HG03103 (cell line): ENCODE results near the gene SLC25A24.

ENCODE experiments used
- ATAC-seq: cut with Tn5 transposase; IDR thresholded peaks from one replicate; pipeline ENCODE4 v1.9.1; 2021; ENCODE audit warnings: low read depth; ENCODE audit not compliant: unreplicated experiment

Gene SLC25A24

DNA sequence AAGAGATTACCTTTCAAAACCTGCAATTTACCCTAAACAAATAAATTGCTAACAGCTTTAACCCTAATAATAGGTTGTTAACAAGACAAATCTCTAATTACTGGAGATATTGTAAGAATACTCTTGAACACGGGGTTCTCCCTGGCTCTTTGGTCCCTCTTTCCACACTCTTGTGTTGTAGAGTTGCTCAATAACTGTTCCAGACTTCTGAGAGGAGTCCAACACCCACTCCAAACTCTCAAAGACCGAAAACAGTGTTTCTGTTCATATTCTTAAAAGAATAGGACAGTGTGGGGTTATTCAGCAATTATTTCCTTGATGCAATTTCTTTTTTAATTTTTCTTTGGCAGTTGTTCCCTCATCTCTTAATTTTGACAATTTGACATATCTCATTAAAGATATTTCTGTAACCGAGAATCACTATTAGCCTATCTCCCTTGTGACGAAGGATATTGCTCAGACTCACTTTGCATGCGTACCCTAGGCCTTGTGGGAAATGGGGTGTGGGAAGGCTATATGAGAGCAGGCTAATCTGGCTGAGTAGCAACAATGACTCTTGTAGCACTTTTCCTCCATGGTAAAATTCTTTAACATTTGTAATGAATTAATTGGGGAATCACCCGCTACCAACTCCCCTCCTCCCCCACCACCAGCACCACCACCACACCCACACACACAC is 90.7 kb downstream of the SLC25A24 start:
- no peak for ATAC-seq

DNA sequence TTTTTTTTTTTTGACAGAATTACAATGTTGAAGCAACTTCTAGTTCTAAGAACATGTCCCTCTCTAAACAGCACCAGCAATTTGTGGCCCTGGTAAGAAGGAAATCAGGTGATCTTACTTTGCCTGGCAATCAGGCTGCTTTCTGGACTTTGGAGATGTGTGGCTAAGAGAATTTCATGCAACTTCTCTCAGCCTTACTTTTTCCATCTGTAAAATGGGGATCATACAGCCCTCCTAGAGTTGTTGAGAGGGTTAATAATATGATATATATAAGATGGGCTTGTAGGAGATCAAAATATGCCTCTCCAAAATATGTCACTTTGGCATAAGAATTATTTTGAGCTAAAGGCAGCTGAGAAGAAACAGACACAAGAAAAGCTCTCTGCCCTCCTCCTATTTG is 92.0 kb downstream of the SLC25A24 start:
- no peak for ATAC-seq

DNA sequence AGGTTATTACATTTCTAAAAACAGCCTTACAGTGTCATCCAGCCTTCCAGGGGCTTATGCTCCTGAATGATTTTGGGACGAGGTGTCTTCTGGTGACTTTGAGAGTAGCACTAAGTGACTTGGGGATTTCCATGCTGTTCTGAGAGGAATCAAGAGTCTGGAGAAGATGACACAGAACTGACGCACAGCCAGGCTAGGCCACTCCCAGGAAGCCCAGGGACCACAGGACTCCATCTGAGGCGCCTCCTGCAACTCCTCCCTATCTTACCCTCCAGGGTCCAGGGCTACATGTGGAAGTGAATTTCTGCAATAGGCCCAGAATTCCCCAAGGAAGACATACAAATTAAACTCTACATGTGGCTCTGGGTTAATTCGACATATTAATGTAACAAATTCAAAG is 92.5 kb downstream of the SLC25A24 start:
- no peak for ATAC-seq

DNA sequence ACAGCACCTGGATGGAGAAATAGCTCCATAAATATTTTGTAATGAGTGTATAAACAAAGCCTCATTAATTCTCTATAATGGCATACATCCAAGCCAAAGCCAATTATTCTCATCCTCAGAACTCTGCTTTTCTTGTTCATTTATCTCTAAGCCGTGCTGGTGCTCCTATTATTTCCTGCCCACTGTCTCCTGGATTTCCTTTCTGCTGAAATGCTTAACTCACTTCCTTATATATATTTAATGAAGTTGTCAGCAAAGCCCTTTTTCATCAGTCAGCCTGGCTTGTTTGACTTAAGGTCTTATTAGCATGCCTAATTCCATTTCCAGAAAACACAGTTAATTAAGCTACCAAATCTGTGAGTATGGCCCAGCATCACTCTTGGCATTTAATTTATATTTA is 93.4 kb downstream of the SLC25A24 start:
- ATAC-seq: no peak

DNA sequence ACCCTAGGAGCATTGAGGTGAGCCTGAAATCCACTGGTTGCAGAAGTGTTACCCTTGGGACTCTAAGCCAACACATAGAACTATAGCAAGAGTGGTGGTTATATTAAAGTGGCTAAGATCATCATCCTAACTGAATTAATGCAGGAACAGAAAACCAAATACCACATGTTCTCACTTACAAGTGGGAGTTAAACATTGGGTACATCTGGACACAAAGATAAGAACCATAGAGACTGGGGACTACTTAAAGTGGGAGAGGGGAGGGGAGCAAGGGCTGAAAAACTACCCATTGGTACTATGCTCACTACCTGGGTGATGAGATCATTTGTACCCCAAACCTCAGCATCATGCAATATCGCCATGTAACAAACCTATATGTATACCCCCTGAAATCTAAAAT is 100.0 kb downstream of the SLC25A24 start:
- no peak for ATAC-seq

DNA sequence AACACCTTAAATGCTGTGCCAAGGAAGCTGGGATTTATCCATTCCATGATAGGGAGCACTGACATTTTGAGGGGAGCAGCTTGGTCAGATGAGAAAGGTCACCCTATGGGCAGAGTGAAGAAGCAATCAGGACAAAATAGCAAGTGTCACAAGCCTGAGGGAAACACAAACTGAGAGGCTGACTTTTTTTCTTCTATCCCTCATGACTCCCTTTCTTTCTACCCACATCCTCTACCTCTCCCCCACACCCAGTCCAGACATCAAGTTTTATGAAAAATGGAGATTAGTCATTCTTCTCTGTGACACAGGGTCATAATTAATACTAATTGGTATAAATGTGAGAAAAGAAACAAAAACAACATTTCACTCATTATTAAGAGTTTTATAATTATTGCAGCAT is 103.1 kb downstream of the SLC25A24 start:
- ATAC-seq: no peak

DNA sequence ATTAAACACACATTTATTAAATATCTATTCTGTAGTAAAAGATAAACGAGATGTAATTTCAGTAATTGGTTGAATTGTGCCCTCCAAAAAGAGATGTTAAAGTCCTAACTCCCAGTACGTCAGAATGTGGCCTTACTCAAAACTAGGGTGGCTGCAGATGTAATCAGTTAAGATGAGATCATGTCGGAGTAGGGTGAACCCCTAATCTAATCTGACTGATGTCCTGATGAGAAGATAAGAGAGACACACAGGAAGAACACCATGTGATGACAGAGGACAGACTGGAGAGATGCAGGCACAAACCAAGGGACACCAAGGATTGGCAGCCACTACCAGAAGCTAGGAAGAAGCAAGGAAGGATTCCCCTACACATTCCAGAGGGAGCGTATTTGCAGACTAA is 104.1 kb downstream of the SLC25A24 start:
- ATAC-seq: no peak

DNA sequence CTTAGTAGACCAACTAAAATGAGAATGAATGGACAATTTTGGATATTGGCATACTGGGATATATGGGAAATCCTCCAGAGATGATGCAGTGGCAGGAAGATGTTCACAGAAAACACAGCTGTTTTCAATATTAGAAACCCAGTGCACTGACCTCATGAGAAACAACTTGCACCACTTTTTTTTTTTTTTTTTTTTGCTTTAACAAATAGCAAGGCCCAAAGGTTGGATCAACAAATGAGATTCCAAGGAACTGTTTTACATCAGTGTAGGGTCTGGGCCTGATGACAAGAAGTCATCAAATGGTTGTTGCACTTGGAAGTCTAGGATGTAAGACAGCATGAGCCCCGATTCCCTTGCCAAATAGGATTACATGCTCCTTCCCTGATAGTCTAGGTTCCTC is 110.7 kb downstream of the SLC25A24 start:
- ATAC-seq: no peak

DNA sequence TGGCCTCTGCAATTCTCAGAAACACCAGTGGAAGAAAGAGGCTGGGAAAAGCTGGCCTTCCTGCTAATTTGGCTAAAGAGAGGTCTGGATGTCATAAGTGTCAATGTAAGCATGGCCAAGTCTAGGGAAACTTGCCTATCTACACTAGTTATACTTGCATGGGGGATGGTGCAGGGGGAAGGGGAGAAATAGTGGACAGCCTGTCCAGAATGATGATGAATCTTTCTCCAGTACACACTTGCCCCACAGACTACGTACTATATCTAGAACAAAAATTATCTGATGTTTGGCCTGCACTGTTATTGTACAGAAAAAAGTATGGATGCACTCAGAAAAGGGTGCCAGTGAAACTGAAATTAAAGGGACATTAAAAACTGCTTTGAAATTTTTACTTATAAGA is 114.5 kb downstream of the SLC25A24 start:
- no peak for ATAC-seq

DNA sequence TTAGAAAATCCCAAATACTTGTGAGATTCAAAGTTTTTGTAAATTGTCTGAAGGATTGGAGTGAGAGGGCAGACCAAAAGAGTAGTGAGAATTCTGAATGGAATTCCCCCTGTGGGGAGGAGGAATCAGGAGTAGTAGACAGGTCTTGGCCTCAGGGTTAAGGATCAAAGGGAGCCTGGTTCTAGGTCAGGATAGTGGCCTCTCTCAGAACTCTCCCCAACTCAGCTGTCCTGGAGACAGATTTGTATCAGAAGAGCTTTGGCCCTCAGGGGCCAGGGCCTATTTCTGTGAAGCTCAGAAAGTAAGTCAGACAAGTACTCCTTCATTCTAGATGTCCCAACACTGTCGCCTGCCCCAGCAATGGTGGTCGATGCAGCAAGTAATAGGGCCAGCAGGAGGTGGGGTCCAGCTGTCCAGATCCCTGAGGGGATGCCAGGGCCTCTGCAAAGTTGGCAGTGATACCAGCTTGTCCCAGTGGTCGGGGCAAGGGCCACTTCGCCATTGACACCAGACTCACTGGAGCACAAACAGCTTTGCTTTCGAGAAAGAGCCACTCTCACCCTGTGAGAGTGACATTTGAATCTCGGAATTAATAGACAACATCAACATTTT is 115.2 kb downstream of the SLC25A24 start:
- ATAC-seq: no peak
